GM18861 (cell line): ENCODE measurements around the gene CLN6.
"Not testable (repeated sequence)": the region's sequence is repeated elsewhere in the genome, so short reads cannot be mapped to it uniquely, and the experiment has no call there.

Experiments
- ATAC-seq: cut with Tn5 transposase; IDR thresholded peaks from one replicate; pipeline ENCODE4 v1.9.1; 2021; ENCODE audit not compliant: unreplicated experiment

Gene CLN6

DNA sequence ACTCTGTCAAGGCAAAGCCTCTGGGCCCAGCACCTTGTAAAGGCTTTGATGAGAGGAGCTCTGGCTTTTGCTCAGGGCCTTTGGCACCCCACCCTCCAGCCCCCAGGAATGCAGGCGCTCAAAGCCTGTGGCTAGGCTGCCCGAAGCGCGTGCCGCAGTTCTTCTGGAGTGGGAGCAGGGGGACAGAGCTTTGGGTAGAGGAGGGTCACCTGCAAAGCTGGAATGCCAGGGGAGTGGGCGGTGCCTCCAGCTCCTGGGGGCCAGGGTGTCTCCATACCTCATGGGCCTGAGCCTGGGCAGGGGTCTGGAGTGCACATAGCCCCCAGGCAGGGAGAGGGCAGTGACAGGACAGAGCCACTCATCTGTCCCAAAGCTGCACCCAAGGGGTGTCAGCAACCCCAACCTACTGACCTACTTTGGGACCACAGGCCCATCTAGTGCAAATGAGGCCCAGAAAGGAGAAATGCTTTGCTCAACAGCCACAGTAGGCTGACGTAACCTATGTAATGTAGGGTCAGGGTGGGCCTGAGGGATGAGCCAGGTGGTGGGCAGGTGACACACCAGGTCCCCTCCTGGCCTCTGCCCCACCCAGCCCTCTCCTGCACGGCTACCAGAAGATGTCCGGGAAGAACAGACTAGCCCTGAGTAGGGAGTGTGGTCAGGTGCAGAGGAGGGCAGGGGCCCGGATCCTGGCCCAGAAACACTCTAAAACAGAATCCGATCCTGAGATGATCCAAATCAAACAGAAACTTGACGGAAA is 22.2 kb downstream of the CLN6 start:
- ATAC-seq, result no peak

- no peak for ATAC-seq
Observed at GRCh38 chr15:68206711-68207151, 22.8 kb downstream of the CLN6 start.

- no peak for ATAC-seq
Observed at GRCh38 chr15:68205954-68206539, 23.5 kb downstream of the CLN6 start.

- no peak for ATAC-seq
Observed at GRCh38 chr15:68205558-68205944, 24.0 kb downstream of the CLN6 start.

DNA sequence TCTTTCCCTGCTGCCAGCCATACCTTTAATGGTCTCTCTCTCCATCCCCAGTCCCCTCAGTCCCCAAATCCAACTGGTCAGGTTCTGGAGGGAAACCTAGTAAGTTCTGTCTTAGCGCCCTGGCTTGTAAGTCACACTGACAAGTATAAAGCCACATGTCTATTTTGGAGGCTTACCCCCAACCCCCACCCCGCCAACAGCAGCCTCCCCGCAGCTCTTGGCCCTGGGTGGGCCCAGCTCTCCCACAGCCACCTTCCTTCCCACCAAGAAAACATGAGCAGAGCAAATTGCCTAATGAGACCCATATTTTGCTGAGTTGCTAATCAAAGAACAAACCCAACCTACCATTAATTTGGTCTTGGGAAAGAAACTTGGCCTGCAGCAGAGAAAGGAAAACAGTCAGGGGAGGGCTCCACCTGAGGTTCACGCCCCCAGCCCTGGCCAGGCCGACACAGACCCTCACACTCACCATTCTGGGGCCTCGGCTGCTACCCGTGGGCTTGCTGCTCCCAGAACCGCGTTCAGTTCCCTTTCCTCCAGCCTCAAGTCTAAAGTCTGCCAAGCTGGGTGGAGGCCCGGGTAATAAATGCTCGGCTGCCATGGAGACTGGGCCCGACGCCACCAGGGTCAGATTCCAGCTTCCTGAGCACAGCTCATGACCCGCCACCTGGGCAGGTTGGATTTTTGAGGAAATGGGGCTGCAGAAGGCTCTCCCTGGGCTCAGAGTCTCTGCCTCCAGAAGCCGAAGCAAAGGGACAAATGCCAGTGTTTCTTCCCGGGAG is 24.6 kb downstream of the CLN6 start, which contains the start of gene CALML4:
CALML4 (minus strand) TSS at position 557 of the 782 bp plus-strand sequence; CDS start at position 472, 85 bp downstream.
- no peak for ATAC-seq

GRCh38 chr15:68204361-68204760 is 25.2 kb downstream of the CLN6 start:
- ATAC-seq, result no peak

GRCh38 chr15:68203956-68204355 is 25.6 kb downstream of the CLN6 start:
- no peak for ATAC-seq

DNA sequence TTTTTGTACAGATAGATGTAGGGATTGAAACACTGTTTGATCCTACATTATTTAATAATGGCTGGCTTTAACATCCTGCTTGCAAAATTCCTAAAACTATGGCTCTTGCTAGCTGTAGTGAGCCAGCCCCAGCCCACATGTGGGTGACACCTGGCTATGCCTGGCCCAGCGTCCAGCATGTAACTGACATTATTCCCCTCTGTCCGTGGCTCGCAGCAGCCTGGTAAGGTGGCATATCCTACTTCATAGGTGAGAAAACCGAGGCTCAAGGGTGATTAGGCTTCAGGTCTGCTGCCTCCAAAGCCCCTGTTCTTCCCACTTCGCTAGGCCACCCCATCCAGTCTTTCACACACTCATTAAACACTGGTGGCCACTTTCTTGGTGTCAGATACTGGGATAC is 26.0 kb downstream of the CLN6 start:
- no peak for ATAC-seq

DNA sequence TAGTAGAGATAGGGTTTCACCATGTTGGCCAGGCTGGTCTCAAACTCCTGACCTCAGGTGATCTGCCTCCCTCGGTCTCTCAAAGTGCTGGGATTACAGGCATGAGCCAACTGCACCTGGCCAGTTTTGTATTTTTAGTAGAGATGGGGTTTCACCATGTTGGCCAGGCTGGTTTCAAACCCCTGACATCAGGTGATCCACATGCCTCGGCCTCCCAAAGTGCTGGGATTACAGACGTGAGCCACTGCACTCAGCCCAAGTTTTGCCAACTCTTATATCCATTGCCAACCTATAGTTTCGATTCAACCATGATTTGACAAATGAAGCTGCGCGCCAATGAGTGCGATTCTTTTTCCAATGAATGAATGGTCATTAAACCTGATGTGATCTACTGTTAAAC is 26.5 kb downstream of the CLN6 start:
- ATAC-seq, result not testable (repeated sequence)

DNA sequence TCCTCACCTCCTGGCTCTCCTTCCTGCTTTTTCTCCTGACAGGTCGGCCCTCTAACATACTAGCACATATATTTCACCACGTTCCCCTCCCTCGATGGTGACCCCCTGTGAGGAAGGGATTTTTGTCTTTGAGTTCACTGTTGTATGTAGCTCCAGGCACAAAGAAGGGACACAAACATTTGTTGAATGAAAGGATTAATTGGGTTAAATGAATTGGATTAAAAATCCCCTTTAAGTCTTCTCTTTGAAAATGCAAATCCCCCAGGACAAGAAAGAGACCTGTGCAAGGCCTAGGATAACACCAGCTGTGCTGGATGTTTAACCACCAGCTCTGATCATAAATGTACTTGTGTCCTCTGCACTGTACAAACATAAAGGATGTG is 27.7 kb downstream of the CLN6 start:
- no peak for ATAC-seq

GRCh38 chr15:68201153-68201878 is 28.2 kb downstream of the CLN6 start:
- no peak for ATAC-seq

- ATAC-seq, result no peak
Observed at GRCh38 chr15:68200016-68200861, 29.3 kb downstream of the CLN6 start.

DNA sequence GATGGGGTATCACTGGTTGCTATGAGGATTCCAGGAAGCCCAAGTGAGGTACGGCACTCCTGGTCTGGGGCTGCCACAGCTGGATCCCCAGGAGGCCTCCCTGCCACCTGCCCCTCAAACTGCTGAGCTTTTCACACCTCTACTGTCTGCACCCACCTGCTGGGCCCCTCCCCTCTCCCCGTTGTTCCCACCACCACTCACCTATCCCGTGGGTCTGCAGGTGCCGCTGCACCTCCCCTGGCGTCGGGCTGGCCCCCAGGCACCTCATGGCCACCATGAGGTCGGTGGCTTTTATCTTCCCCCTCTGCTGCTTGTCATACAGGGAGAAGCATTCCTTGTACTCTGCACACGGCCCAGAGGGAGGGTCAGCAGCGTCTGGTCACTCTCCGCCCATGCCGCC is 30.2 kb downstream of the CLN6 start:
- no peak for ATAC-seq

GRCh38 chr15:68197661-68198437 is 31.7 kb downstream of the CLN6 start:
- ATAC-seq, result no peak

DNA sequence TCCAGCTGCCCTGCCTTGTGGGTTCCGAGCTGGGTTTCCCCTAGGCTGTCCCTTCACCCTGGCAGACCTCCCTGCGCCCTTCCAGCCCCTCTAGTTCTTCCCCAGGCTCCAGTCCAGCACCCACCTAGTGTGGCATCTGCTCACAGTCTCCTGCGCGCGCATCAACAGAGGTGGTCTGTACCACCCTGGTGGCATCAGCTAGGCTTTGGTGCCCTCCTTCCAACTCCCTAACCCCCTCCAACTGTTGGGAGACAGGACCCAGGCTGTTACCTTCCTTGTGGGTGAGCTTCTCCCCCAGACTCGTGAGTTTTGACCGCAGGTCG is 32.4 kb downstream of the CLN6 start:
- ATAC-seq, result no peak

- ATAC-seq, result no peak
Observed at GRCh38 chr15:68196445-68197169, 32.9 kb downstream of the CLN6 start.

- no peak for ATAC-seq
Observed at GRCh38 chr15:68195336-68196112, 34.0 kb downstream of the CLN6 start.

GRCh38 chr15:68192804-68193486 is 36.6 kb downstream of the CLN6 start:
- no peak for ATAC-seq
